NB4 (cell line): ENCODE data around the gene SLC1A5.

ENCODE experiments used
- CTCF ChIP-seq: IDR thresholded peaks from one replicate; pipeline ENCODE4 v1.5.1; 2012; ENCODE audit warnings: low read depth, low read length
- MAX ChIP-seq: IDR thresholded peaks from 2 replicates; pipeline ENCODE4 v1.6.1; 2011; ENCODE audit warnings: low read depth, low read length
- MYC ChIP-seq: IDR thresholded peaks from 2 replicates; pipeline ENCODE4 v1.6.1; 2011; ENCODE audit warnings: low read depth, low read length
- POLR2A ChIP-seq: IDR thresholded peaks from 2 replicates; pipeline ENCODE4 v1.6.1; 2011; ENCODE audit warnings: mild to moderate bottlenecking; ENCODE audit not compliant: insufficient read length; ENCODE audit errors: extremely low read depth

GRCh38 chr19:46766569-46767317 lies 21.7 kb downstream of the SLC1A5 start:
- peak; percentile 100 for TF ChIP-seq CTCF
- no peak for TF ChIP-seq POLR2A
- TF ChIP-seq MYC: peak; percentile 70
- TF ChIP-seq MAX: peak; percentile 69
